ENCODE measurements around the gene FRMPD2.
"Not testable (repeated sequence)": the region's sequence is repeated elsewhere in the genome, so short reads cannot be mapped to it uniquely, and the experiment has no call there.

DNA sequence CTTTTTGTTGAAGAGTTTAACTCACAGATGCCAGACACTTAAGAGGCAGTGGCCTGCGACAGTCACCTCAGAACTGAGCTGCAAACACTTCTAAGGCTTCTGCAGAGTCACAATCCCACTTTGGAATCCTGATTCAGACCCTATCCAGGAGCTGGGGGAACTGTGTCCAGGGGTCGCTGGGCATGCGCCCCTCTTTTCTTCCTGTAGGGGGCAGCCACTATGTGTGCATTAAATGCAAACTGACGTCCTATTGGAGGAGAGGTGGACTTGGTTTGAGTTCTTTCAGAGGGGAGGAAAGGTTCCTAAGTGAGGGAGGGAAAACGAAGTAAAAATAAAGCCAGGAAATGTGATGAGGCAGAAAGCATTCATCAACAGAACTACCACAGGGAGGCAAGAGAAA is 113.8 kb downstream of the FRMPD2 start:
- TF ChIP-seq, protein P1, sequence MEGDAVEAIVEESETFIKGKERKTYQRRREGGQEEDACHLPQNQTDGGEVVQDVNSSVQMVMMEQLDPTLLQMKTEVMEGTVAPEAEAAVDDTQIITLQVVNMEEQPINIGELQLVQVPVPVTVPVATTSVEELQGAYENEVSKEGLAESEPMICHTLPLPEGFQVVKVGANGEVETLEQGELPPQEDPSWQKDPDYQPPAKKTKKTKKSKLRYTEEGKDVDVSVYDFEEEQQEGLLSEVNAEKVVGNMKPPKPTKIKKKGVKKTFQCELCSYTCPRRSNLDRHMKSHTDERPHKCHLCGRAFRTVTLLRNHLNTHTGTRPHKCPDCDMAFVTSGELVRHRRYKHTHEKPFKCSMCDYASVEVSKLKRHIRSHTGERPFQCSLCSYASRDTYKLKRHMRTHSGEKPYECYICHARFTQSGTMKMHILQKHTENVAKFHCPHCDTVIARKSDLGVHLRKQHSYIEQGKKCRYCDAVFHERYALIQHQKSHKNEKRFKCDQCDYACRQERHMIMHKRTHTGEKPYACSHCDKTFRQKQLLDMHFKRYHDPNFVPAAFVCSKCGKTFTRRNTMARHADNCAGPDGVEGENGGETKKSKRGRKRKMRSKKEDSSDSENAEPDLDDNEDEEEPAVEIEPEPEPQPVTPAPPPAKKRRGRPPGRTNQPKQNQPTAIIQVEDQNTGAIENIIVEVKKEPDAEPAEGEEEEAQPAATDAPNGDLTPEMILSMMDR (IDR thresholded peaks at IDR 0.05): not testable (repeated sequence)
- TF ChIP-seq CHD4 (IDR thresholded peaks at IDR 0.05; ENCODE audit: borderline replicate concordance); JUN (IDR thresholded peaks at IDR 0.05); POLR2A (IDR thresholded peaks at IDR 0.05; ENCODE audit: low read length); RAD21 (conservative IDR thresholded peaks at IDR 0.05 in 1 of 2, IDR thresholded peaks at IDR 0.05 in 1 of 2); CBX2 (IDR thresholded peaks at IDR 0.05; ENCODE audit: borderline replicate concordance, low read depth): not testable (repeated sequence)

All from A549 (cell line).